ENCODE measurements around the gene A1BG. TPM values are rescaled to one million over a fixed set of nuclear protein-coding genes. Genes with fewer than 3 reads are reported as not detected.
A peak's percentile ranks its signal among the peaks of the same experiment; 100 is the strongest.

Gene A1BG
- total and polyA plus RNA-seq, 2 of the 13 experiments (the other 11 are each of a cell fraction or from before 2014, with no cell fraction given) = 14.7 to 41.4 TPM

DNA sequence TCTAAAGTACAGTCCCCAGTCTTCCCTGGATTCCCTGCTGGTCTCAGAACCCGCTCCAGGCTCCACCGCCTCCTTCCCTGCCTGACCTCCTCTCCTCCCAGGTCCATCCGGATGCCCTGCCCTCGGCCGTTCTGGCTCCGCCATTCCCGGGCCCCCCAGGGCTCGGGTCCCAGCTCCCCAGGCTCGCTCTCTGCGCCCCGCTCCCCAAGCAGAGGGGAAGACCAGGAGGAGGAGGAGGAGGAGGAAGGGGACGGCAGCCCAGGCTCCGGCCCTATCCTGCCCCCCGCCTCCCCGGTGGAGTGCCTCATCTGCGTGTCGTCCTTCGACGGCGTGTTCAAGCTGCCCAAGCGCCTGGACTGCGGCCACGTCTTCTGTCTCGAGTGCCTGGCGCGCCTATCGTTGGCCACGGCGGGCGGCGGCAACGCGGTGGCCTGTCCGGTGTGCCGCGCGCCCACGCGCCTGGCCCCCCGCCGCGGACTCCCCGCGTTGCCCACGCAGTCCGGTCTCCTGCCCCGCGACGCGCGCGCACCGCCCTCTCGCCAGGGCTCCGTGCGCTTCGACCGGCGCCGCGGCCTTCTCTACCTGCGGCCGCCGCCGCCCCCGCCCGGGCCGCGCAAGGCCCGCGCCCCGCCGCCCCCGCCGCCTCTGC lies 42.8 kb upstream of the A1BG start (continued):
- TF ChIP-seq CHCHD3 (CRISPR knock-in tag; IDR thresholded peaks at IDR 0.05) (no peak), NCOA2 (CRISPR knock-in tag; IDR thresholded peaks at IDR 0.05) (no peak), TCF7 (IDR thresholded peaks at IDR 0.05; ENCODE audit: low read depth) (no peak), SYNCRIP (IDR thresholded peaks at IDR 0.05; ENCODE audit: insufficient read depth, low read depth, low read length) (no peak), ZNF773 (CRISPR knock-in tag; IDR thresholded peaks at IDR 0.05; ENCODE audit: borderline replicate concordance) (no peak), KDM6A (CRISPR knock-in tag; IDR thresholded peaks at IDR 0.05; ENCODE audit: low read depth) (no peak), YEATS2 (CRISPR knock-in tag; IDR thresholded peaks at IDR 0.05; ENCODE audit: borderline replicate concordance) (no peak), SP4 (CRISPR knock-in tag; IDR thresholded peaks at IDR 0.05) (no peak)
- TF ChIP-seq, protein P1, sequence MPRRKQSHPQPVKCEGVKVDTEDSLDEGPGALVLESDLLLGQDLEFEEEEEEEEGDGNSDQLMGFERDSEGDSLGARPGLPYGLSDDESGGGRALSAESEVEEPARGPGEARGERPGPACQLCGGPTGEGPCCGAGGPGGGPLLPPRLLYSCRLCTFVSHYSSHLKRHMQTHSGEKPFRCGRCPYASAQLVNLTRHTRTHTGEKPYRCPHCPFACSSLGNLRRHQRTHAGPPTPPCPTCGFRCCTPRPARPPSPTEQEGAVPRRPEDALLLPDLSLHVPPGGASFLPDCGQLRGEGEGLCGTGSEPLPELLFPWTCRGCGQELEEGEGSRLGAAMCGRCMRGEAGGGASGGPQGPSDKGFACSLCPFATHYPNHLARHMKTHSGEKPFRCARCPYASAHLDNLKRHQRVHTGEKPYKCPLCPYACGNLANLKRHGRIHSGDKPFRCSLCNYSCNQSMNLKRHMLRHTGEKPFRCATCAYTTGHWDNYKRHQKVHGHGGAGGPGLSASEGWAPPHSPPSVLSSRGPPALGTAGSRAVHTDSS (CRISPR knock-in tag; conservative IDR thresholded peaks at IDR 0.05) = no peak

DNA sequence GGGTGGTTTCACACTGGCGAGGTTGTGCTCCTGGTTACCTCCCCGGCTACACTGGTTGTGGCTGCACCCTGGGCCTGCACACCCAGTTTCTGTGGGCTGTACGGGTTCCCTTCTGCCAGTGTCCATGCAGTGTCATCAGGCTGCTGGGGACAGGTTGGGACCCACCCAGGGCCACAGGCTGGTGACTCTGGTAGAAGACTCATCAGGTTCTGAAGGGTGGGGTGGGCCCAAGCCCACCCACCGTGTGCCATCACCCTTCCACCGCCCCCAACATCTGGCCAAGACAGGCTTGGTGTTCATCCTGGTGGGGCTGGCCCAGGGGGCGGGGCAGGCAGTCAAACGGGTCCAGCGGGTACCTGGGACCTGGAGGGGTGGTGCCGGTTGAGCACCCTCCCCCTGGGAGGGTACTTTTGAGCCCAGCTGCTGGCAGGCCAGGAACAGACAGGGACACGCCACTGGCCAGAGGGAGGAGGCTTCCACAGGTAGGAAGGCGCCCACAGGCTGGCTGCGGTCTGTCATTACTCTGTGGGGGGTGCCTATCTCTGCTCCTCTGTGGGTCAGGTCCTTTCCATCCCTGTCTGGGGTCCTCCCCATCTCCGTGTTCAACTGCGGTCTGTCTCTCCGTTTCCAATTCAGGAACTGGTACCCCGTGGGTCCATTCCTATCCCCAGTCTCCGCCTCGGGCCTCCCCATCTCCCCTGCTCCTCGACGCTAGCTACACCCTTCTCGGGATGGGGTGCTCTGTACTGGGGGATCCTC lies 42.1 kb upstream of the A1BG start, which contains the start of gene RNF225:
Gene RNF225 (plus strand): TSS at position 437 of the 759 bp plus-strand sequence. CDS start 434 bp downstream, outside the sequence.
- Histone ChIP-seq H3K27me3 (ENCODE audit: control insufficient read depth in 1 of 2, insufficient read depth in 2 of 2, low read length in 2 of 2) (no peaks in the 10 kb centered on the region), H3K27ac (ENCODE audit: extremely low read length, insufficient read depth, low read length) (no peak within 1 kb of the TSS), H3K36me3 (replicated peaks in 1 of 2; ENCODE audit: control insufficient read depth in 1 of 2, insufficient read depth in 2 of 2, low read length in 2 of 2) (peaks cover 12 to 47% of the 10 kb centered on the region in 2 experiments), H3K4me1 (ENCODE audit: insufficient read depth, low read length) (peaks cover 21% of the 10 kb centered on the region), H3K9me3 (ENCODE audit: low read length) (no peaks in the 10 kb centered on the region), H4K20me1 (ENCODE audit: insufficient read depth, low read length) (peaks cover 28% of the 10 kb centered on the region), H3K4me2 (ENCODE audit: low read depth, low read length) (no peak within 1 kb of the TSS), H3K9ac (ENCODE audit: insufficient read depth, low read depth, low read length) (no peak within 1 kb of the TSS), H3K4me3 (replicated peaks in 1 of 3; ENCODE audit: insufficient read depth in 1 of 3, low read depth in 2 of 3, low read length in 3 of 3) (no peak within 1 kb of the TSS), H2AFZ (ENCODE audit: low read length) (no peak within 1 kb of the TSS), H3K79me2 (ENCODE audit: insufficient read depth, low read length) (peaks cover 10% of the 10 kb centered on the region)
- POLR2A ChIA-PET = no interaction called here
- BruUV-seq (replicated peaks) = no TSS peak
- DNase-seq (ENCODE audit: low spot score) = no peak
- intact Hi-C loops (cut with micrococcal nuclease; ENCODE audit: unreplicated experiment) = no loop called here
- CTCF ChIA-PET (ENCODE audit: low intra/inter-chr PET ratio, low total read pairs) = no interaction called here
- no peak for FAIRE-seq
- in situ Hi-C loops (cut with HindIII; ENCODE audit: extremely low pct_ligation_motif_present, low pct_unique_long_range_greater_than_20kb) = no loop called here
- WGBS (ENCODE audit: low lambda C conversion rate) = 93% methylated on average over 14 of the region's 21 CpGs
- peak; percentile 22 for ATAC-seq
- TF ChIP-seq POLR2AphosphoS5 (IDR thresholded peaks at IDR 0.05; ENCODE audit: low read depth, low read length) (peak; percentile 42; the same call in 1 of the 2 replicates), ZNF431 (CRISPR knock-in tag; IDR thresholded peaks at IDR 0.05; ENCODE audit: borderline replicate concordance, low read depth) (no peak), AGO2 (optimal IDR thresholded peaks at IDR 0.05; ENCODE audit: low read depth, low read length) (peak; percentile 99), RBM39 (IDR thresholded peaks at IDR 0.05; ENCODE audit: low read depth, low read length, poor library complexity, severe bottlenecking) (peak; percentile 34), ARNT2 (CRISPR knock-in tag; IDR thresholded peaks at IDR 0.05; ENCODE audit: low read depth) (0 out of 2 replicates have a peak, but pooled peaks have one; percentile 13), RBM22 (optimal IDR thresholded peaks at IDR 0.05; ENCODE audit: low read length) (peak; percentile 49), ZNF773 (CRISPR knock-in tag; IDR thresholded peaks at IDR 0.05; ENCODE audit: borderline replicate concordance) (no peak), NONO (IDR thresholded peaks at IDR 0.05) (no peak), NONO (CRISPR knock-in tag; conservative IDR thresholded peaks at IDR 0.05) (peak; percentile 57; the same call in 1 of the 2 replicates), ZC3H13 (CRISPR knock-in tag; IDR thresholded peaks at IDR 0.05) (0 out of 2 replicates have a peak, but pooled peaks have one; percentile 47), KLF13 (CRISPR knock-in tag; IDR thresholded peaks at IDR 0.05) (no peak), YEATS4 (CRISPR knock-in tag; IDR thresholded peaks at IDR 0.05; ENCODE audit: borderline replicate concordance) (no peak)
